Omental fat pad (tissue), 4 donors: Measurements from ENCODE around the gene TOX2. TPM values are rescaled to one million over a fixed set of nuclear protein-coding genes. Genes with fewer than 3 reads are reported as not detected.

Experiments used
- ATAC-seq: fragments of 150-250 bp; one replicate; pipeline ENCODE4 v1.9.1; 2016; ENCODE audit warnings: mild to moderate bottlenecking, moderate library complexity; ENCODE audit not compliant: low FRiP score
- DNase-seq: peaks from one replicate; pipeline ENCODE4 v3.0.0-alpha.2; 2019; ENCODE audit warnings: low spot score
- CTCF ChIP-seq, 3 donors: fragments of 450-650 bp; IDR thresholded peaks; one replicate each; pipeline ENCODE4 v1.5.1; 2016 to 2017; ENCODE audit warnings: antibody characterized with exemption in 3 of 3, mild to moderate bottlenecking in 3 of 3, moderate library complexity in 2 of 3
- total RNA-seq, 4 donors: library from RNA; depleted of rRNA; stranded (reverse); fragments of >200 nt; gene quantifications; one replicate each; pipeline ENCODE4 v1.1.0, GENCODE V29; 2016

Gene TOX2
- total RNA-seq, 4 donors from 2014 or later: 0.44 to 7.1 (median 1.0) TPM

GRCh38 chr20:44021186-44021585 lies 106.5 kb downstream of the TOX2 start:
- TF ChIP-seq CTCF (IDR thresholded peaks at IDR 0.05): no peak
- ATAC-seq: no peak
- no peak for DNase-seq

DNA sequence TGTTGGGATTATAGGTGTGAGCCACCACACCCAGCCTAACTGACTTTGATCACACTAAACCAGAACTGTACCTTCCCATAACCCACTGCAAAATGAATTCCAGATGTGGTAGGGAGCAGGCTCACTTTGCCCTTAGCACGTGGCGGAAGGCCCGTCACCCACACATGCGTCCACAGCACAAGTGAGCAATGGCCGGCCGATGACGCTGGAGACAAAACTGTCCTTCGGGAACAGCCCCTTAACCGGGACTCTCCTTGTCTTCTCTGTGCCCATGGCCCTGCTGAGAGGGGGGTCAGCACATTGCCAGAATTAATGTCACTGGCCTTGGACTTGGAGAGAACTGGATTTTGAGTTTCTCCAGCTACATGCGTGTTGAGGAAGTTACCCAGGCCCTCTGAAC lies 107.2 kb downstream of the TOX2 start:
- no peak for ATAC-seq

DNA sequence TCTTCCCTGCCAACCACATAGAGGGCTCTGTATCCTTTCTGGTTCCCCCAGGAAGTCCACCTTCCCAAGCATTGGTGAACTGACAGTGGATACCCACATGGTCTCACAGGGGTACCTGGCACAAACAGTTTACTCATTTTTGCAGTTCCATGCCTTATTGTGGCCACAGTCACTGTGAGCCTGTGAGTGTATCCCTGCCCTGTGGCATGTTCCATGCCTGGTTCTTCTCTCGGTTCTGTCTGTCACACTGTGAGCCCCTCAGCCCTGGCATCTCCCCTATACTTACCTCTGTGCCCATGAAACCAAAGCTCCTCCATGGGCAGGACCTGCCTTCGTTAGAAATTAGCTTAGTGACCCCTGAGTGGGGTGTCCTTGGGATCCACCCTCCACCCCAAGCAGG lies 107.8 kb downstream of the TOX2 start:
- ATAC-seq: no peak
- no peak for DNase-seq

More for the DNA sequence above, 107.2 kb downstream of the TOX2 start:
- TF ChIP-seq CTCF (IDR thresholded peaks at IDR 0.05): no peak
- DNase-seq: no peak

GRCh38 chr20:44023515-44024371 lies 109.1 kb downstream of the TOX2 start:
- no peak for DNase-seq
- ATAC-seq: no peak
- no peak for TF ChIP-seq CTCF (IDR thresholded peaks at IDR 0.05)

More for the DNA sequence above, 107.8 kb downstream of the TOX2 start:
- TF ChIP-seq CTCF (IDR thresholded peaks at IDR 0.05): no peak

- TF ChIP-seq CTCF (IDR thresholded peaks at IDR 0.05): no peak
- ATAC-seq (no peak), DNase-seq (no peak)
Measured at GRCh38 chr20:44024820-44025580, 110.3 kb downstream of the TOX2 start.

DNA sequence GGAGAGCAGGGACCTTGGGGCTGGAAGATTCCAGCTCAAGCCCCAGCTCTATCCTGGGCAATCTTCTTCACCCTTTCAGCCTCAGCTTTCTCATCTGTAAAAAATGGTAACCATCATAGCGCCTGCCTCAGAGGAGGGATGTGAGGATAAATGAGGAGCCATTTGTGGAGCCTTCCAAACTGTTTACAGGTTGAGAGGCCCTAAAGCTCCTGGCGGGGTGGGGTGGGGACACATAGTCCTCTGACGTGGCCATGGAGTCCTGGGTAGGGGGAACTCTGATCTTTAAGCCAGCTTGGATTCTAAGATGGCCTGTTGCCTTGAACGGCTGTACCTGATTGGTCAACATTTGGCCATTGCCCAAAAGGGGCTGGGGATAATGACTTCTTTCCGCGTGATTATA lies 111.1 kb downstream of the TOX2 start:
- no peak for TF ChIP-seq CTCF (IDR thresholded peaks at IDR 0.05)
- DNase-seq (no peak), ATAC-seq (no peak)
